Ishikawa (cell line): ENCODE measurements around the gene CRYM.

ENCODE experiments used
- CEBPB ChIP-seq: IDR thresholded peaks from 2 replicates; pipeline ENCODE4 v1.6.1; 2012
- CREB1 ChIP-seq: IDR thresholded peaks from 2 replicates; pipeline ENCODE4 v1.6.1; 2012; ENCODE audit warnings: low read depth
- EP300 ChIP-seq: IDR thresholded peaks from 2 replicates; pipeline ENCODE4 v1.6.1; 2012; ENCODE audit warnings: borderline replicate concordance
- FOXM1 ChIP-seq: IDR thresholded peaks from 2 replicates; pipeline ENCODE4 v1.6.1; 2012; ENCODE audit warnings: low read depth, borderline replicate concordance
- MAX ChIP-seq: IDR thresholded peaks from 2 replicates; pipeline ENCODE4 v1.6.1; 2012
- RAD21 ChIP-seq: IDR thresholded peaks from 2 replicates; pipeline ENCODE4 v1.6.1; 2012; ENCODE audit warnings: low read depth
- REST ChIP-seq: IDR thresholded peaks from 2 replicates; pipeline ENCODE4 v1.6.1; 2012; ENCODE audit warnings: low read depth, mild to moderate bottlenecking
- TAF1 ChIP-seq: IDR thresholded peaks from 2 replicates; pipeline ENCODE4 v1.6.1; 2012; ENCODE audit warnings: low read depth, mild to moderate bottlenecking
- TCF12 ChIP-seq: IDR thresholded peaks from 2 replicates; pipeline ENCODE4 v1.6.1; 2012; ENCODE audit warnings: low read depth
- USF1 ChIP-seq: IDR thresholded peaks from 2 replicates; pipeline ENCODE4 v1.6.1; 2012
- YY1 ChIP-seq: IDR thresholded peaks from 2 replicates; pipeline ENCODE4 v1.6.1; 2012; ENCODE audit warnings: low read depth
- ZBTB7A ChIP-seq: IDR thresholded peaks from 2 replicates; pipeline ENCODE4 v1.6.1; 2012; ENCODE audit warnings: low read depth

- TF ChIP-seq CREB1 (no peak), EP300 (no peak), REST (no peak), CEBPB (no peak), MAX (no peak), TAF1 (no peak), RAD21 (no peak), TCF12 (no peak), YY1 (no peak), FOXM1 (no peak), USF1 (no peak), ZBTB7A (no peak)
Measured at GRCh38 chr16:21256636-21257035, 21.5 kb downstream of the CRYM start.
